ENCODE data around the gene CMTM8. TPM values are rescaled to one million over a fixed set of nuclear protein-coding genes. Genes with fewer than 3 reads are reported as not detected.

Gene CMTM8
- total and polyA plus RNA-seq, 10 of the 15 experiments (the other 5 are each of a cell fraction or from before 2014, with no cell fraction given), result 0.11 to 0.23 TPM; not detected in 8

DNA sequence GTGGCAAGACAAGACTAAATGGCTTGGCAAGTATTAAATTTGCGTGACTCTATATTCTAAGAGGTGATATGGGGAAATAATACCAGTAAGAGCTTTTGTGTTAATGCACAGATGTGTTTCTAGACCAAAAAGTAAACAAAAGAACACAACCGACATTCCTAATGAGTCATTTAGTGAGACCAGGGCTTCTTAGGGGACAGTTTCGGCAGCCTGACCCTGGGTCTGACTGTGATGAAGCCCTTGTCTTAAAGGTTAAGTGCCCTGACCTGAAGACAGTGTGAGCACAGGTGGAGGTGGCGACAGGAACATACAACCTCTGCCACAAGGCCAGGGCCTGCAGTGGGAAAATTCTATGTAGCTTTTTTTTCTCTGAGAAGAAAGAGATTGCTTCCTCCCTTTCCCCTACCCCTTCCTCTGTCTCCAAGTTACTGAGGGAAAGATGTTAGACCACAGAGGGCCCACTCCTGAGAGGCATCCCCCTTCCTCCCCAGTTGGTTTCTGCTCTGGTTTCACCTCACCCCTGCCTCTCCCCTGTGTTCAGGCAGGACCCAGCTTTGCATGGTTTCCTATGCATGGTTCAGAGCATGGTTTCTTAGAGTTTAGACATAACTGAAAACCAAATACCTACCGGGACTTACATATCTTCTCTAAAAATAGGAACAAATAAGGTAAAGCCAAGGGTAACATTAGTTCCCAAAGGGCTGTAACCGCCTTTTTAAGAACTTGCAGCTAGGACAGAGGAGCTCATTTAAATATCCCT, 128.3 kb downstream of the CMTM8 start:
- ChIA-PET CTCF (interaction anchor here (0.8 to 4.2 kb wide), 2 partner anchors 9 to 101 kb away, joined by 4 to 26 read pairs; no protein-coding TSS in a partner anchor), RAD21 (ENCODE audit: unreplicated experiment) (interaction anchor here (0.9 to 1.2 kb wide), 2 partner anchors 101 to 143 kb away, joined by 3 to 4 read pairs; no protein-coding TSS in a partner anchor), SMC1A (ENCODE audit: uncharacterized antibody, unreplicated experiment) (interaction anchor here (0.5 to 1.4 kb wide), 4 partner anchors 9 to 103 kb away, joined by 3 to 7 read pairs (median 4); no protein-coding TSS in a partner anchor), POLR2A (no interaction called here)
- in situ Hi-C loops (cut with MboI), result no loop called here
- H3K27ac ChIP-seq (ENCODE audit: control insufficient read depth, insufficient read depth), result no peak overlapping the region
- no peak for FAIRE-seq
- TF ChIP-seq HDAC2 (IDR thresholded peaks at IDR 0.05) (no peak), TCF7 (IDR thresholded peaks at IDR 0.05; ENCODE audit: borderline replicate concordance) (no peak), RUNX3 (IDR thresholded peaks at IDR 0.05; ENCODE audit: low read length) (peak; percentile 27; the same call in 1 of the 2 replicates), MEF2A (IDR thresholded peaks at IDR 0.05; ENCODE audit: insufficient read depth, low read depth, low read length) (0 out of 2 replicates have a peak, but pooled peaks have one; percentile 19), SMC3 (IDR thresholded peaks at IDR 0.05; ENCODE audit: borderline replicate concordance, low read length) (no peak), RB1 (IDR thresholded peaks at IDR 0.05; ENCODE audit: borderline replicate concordance) (no peak), JUNB (IDR thresholded peaks at IDR 0.05) (0 out of 2 replicates have a peak, but pooled peaks have one; percentile 29), NFIC (IDR thresholded peaks at IDR 0.05; ENCODE audit: low read depth, low read length) (peak; percentile 30; the same call in 1 of the 2 replicates)
- TF ChIP-seq, protein P1, sequence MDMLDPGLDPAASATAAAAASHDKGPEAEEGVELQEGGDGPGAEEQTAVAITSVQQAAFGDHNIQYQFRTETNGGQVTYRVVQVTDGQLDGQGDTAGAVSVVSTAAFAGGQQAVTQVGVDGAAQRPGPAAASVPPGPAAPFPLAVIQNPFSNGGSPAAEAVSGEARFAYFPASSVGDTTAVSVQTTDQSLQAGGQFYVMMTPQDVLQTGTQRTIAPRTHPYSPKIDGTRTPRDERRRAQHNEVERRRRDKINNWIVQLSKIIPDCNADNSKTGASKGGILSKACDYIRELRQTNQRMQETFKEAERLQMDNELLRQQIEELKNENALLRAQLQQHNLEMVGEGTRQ (IDR thresholded peaks at IDR 0.05; ENCODE audit: borderline replicate concordance, low read depth, low read length), result no peak
- TF ChIP-seq, protein P2, sequence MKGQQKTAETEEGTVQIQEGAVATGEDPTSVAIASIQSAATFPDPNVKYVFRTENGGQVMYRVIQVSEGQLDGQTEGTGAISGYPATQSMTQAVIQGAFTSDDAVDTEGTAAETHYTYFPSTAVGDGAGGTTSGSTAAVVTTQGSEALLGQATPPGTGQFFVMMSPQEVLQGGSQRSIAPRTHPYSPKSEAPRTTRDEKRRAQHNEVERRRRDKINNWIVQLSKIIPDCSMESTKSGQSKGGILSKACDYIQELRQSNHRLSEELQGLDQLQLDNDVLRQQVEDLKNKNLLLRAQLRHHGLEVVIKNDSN (IDR thresholded peaks at IDR 0.05; ENCODE audit: borderline replicate concordance, extremely low read length, insufficient read depth, low read depth, low read length), result no peak
- TF ChIP-seq, protein P3, sequence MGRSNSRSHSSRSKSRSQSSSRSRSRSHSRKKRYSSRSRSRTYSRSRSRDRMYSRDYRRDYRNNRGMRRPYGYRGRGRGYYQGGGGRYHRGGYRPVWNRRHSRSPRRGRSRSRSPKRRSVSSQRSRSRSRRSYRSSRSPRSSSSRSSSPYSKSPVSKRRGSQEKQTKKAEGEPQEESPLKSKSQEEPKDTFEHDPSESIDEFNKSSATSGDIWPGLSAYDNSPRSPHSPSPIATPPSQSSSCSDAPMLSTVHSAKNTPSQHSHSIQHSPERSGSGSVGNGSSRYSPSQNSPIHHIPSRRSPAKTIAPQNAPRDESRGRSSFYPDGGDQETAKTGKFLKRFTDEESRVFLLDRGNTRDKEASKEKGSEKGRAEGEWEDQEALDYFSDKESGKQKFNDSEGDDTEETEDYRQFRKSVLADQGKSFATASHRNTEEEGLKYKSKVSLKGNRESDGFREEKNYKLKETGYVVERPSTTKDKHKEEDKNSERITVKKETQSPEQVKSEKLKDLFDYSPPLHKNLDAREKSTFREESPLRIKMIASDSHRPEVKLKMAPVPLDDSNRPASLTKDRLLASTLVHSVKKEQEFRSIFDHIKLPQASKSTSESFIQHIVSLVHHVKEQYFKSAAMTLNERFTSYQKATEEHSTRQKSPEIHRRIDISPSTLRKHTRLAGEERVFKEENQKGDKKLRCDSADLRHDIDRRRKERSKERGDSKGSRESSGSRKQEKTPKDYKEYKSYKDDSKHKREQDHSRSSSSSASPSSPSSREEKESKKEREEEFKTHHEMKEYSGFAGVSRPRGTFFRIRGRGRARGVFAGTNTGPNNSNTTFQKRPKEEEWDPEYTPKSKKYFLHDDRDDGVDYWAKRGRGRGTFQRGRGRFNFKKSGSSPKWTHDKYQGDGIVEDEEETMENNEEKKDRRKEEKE (IDR thresholded peaks at IDR 0.05), result no peak
- TF ChIP-seq, protein P4, sequence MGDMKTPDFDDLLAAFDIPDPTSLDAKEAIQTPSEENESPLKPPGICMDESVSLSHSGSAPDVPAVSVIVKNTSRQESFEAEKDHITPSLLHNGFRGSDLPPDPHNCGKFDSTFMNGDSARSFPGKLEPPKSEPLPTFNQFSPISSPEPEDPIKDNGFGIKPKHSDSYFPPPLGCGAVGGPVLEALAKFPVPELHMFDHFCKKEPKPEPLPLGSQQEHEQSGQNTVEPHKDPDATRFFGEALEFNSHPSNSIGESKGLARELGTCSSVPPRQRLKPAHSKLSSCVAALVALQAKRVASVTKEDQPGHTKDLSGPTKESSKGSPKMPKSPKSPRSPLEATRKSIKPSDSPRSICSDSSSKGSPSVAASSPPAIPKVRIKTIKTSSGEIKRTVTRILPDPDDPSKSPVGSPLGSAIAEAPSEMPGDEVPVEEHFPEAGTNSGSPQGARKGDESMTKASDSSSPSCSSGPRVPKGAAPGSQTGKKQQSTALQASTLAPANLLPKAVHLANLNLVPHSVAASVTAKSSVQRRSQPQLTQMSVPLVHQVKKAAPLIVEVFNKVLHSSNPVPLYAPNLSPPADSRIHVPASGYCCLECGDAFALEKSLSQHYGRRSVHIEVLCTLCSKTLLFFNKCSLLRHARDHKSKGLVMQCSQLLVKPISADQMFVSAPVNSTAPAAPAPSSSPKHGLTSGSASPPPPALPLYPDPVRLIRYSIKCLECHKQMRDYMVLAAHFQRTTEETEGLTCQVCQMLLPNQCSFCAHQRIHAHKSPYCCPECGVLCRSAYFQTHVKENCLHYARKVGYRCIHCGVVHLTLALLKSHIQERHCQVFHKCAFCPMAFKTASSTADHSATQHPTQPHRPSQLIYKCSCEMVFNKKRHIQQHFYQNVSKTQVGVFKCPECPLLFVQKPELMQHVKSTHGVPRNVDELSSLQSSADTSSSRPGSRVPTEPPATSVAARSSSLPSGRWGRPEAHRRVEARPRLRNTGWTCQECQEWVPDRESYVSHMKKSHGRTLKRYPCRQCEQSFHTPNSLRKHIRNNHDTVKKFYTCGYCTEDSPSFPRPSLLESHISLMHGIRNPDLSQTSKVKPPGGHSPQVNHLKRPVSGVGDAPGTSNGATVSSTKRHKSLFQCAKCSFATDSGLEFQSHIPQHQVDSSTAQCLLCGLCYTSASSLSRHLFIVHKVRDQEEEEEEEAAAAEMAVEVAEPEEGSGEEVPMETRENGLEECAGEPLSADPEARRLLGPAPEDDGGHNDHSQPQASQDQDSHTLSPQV (IDR thresholded peaks at IDR 0.05), result no peak
- peaks cover 19% of the 10 kb centered on the region for H3K4me1 ChIP-seq (ENCODE audit: control insufficient read depth, insufficient read depth, low read length)
- WGBS (ENCODE audit: insufficient coverage, insufficient replicate concordance, low lambda C conversion rate, missing lambda C conversion rate), result 14% methylated on average over 6 of the region's 6 CpGs
- no peaks in the 10 kb centered on the region for H4K20me1 ChIP-seq (ENCODE audit: control insufficient read depth, insufficient read depth)
- no peak overlapping the region for H3K4me3 ChIP-seq
- intact Hi-C loops (cut with micrococcal nuclease; ENCODE audit: unreplicated experiment), result no loop called here
- H3K36me3 ChIP-seq (ENCODE audit: control insufficient read depth in 2 of 2, insufficient read depth in 2 of 2, low read length in 1 of 2), result no peaks in the 10 kb centered on the region
- peaks cover 0 to 2% of the 10 kb centered on the region in 2 experiments; a peak in 1 of 4 replicates for H3K27me3 ChIP-seq (replicated peaks in 1 of 2; ENCODE audit: control insufficient read depth in 2 of 2, insufficient read depth in 2 of 2, low read length in 1 of 2)
- no TSS peak for BruUV-seq (replicated peaks)
- H3K4me2 ChIP-seq (ENCODE audit: control insufficient read depth, insufficient read depth), result 0 out of 2 replicates have a peak overlapping the region, but pooled peaks have one; percentile 43
- H3K79me2 ChIP-seq (ENCODE audit: control insufficient read depth, insufficient read depth, low read length), result no peaks in the 10 kb centered on the region
- H3K9ac ChIP-seq (ENCODE audit: control insufficient read depth, insufficient read depth, low read length), result no peak overlapping the region
- H2AFZ ChIP-seq (ENCODE audit: control insufficient read depth, low read depth, low read length), result no peak overlapping the region
- DNase-seq (ENCODE audit: low read depth, low spot score), result no peak
- peak; percentile 66 for ATAC-seq
- H3K9me3 ChIP-seq (replicated peaks; ENCODE audit: control insufficient read depth, insufficient read depth, low read length), result no peaks in the 10 kb centered on the region
